AG09319 (cell line): ENCODE data around the gene KCNJ6.

ENCODE experiments used
- DNase-seq: peaks from one replicate; pipeline ENCODE4 v3.0.0-alpha.2; 2010; ENCODE audit warnings: low read depth; ENCODE audit errors: extremely low read depth
- TF ChIP-seq, protein P1 (sequence below): IDR thresholded peaks from 2 replicates; pipeline ENCODE4 v1.5.1; 2011; ENCODE audit warnings: low read depth, mild to moderate bottlenecking, inconsistent platforms, low read length, moderate library complexity

Gene KCNJ6

DNA sequence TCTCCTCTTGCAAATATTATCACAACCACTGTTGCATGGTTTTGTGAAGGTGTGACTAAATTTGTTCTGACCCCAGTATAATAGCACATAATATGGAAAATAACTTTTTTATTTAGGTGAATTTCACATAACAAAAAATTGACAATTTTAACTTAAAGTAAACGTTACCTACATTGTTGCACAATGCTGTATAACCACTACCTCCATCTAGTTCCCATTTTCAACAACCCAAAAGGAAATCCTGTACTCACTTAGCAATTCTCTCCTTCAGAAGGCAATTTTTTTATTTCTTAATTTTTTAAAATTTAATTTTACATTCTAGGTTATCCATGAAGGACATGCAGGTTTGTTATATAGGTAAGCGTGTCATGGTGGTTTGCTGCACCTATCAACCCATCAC, 95.2 kb downstream of the KCNJ6 start:
- TF ChIP-seq, protein P1, sequence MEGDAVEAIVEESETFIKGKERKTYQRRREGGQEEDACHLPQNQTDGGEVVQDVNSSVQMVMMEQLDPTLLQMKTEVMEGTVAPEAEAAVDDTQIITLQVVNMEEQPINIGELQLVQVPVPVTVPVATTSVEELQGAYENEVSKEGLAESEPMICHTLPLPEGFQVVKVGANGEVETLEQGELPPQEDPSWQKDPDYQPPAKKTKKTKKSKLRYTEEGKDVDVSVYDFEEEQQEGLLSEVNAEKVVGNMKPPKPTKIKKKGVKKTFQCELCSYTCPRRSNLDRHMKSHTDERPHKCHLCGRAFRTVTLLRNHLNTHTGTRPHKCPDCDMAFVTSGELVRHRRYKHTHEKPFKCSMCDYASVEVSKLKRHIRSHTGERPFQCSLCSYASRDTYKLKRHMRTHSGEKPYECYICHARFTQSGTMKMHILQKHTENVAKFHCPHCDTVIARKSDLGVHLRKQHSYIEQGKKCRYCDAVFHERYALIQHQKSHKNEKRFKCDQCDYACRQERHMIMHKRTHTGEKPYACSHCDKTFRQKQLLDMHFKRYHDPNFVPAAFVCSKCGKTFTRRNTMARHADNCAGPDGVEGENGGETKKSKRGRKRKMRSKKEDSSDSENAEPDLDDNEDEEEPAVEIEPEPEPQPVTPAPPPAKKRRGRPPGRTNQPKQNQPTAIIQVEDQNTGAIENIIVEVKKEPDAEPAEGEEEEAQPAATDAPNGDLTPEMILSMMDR: no peak
- DNase-seq: no peak

- no peak for DNase-seq
- TF ChIP-seq, protein P1: no peak
Measured at GRCh38 chr21:37819372-37819771, 96.9 kb downstream of the KCNJ6 start.

DNA sequence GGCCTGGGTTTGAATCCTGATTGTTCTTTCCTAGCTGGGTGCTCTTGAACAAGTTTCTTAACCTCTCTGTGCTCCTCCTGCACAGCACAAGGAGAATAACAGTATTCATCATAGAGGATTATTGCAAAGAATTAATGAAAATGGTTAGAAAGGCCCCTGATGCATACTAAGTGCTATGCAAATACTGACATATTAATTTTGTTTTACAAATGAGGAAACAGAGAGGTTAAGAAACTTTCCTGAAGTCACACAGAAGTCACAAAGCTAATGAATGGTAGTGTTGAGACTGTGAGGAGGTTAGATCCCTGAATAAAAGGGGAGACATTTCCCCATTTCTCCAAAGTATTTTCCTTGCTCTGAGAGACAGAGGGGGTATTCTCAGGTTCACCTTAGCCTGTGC, 99.0 kb downstream of the KCNJ6 start:
- DNase-seq: no peak
- TF ChIP-seq, protein P1: no peak

DNA sequence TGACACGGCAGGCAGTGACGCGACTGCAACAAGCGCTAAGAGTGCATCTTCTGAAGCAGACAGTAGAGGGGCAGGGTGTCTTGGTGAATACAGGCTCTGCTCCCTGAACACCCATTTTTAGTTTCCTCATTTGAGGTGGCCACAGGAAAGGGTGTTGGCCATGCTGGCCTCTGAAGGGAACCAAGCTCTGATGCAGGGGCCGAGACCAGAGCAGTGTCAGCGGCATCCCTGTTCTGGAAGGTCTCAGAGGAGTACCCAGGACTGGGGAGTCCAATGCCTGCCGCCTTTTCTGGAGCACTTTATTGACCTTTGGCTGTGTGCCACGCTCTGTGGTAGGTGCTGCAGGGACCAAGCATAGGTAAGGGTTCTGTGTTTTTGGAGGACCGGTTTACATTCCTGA, 100.4 kb downstream of the KCNJ6 start:
- TF ChIP-seq, protein P1: no peak
- DNase-seq: no peak

DNA sequence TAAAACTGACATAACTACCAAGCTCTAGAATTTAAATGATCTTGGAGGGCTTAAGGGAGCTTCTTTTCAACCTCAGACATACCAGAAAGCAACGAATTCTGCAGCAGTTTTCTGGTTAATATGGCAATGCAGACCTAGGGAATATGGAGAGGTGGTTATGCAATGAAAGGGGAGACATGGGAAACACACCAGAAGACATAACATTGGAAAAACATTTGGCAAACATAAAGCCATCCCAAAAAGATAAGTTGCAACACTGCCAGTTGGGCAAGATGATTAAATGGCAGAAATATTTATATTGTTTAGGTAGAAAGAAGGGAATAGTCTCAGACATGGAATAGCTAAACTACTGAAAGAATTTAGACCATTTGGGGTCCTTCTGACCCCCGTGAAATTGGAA, 104.5 kb downstream of the KCNJ6 start:
- no peak for DNase-seq
- TF ChIP-seq, protein P1: no peak

- DNase-seq: no peak
- TF ChIP-seq, protein P1: no peak
Measured at GRCh38 chr21:37808261-37808660, 108.0 kb downstream of the KCNJ6 start.

DNA sequence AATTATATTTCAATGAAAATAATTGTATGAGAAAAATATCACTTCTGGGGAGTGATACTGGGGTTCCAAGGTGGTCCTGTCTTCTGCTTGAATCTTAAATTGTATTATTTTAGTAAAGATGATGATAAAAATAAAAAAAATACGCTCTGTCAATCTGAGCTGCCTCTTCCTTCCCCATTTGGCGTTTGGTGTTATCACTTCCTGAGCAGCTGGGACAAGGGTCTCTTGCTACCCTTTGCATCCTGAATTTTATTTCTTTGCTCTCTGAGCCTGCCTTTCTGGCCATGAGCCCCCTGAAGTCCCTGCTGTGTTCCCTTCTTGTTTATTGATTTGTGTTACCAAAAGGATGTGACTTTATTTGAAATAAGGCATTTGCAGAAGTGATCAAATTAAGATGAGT, 111.0 kb downstream of the KCNJ6 start:
- DNase-seq: no peak

More for the DNA sequence above, 111.0 kb downstream of the KCNJ6 start:
- TF ChIP-seq, protein P1: no peak
